LNCaP clone FGC (cell line): Measurements from ENCODE around the gene DDX19B.
"Not testable (repeated sequence)": the region's sequence is repeated elsewhere in the genome, so short reads cannot be mapped to it uniquely, and the experiment has no call there.

ENCODE experiments used
- DNase-seq: peaks from one replicate; pipeline ENCODE4 v3.0.0-alpha.2; 2011; ENCODE audit warnings: low read depth
- H3K4me3 ChIP-seq: 2 replicates; pipeline ENCODE4 v1.5.1; 2011; ENCODE audit warnings: mild to moderate bottlenecking, low read depth, low read length, control low read depth
- CTCF ChIP-seq: IDR thresholded peaks from 2 replicates; pipeline ENCODE4 v1.5.1; 2012; ENCODE audit warnings: mild to moderate bottlenecking; ENCODE audit not compliant: control insufficient read depth, insufficient read depth; ENCODE audit errors: extremely low read depth

The DDX19B gene

GRCh38 chr16:70254180-70254964 lies 44.6 kb upstream of the DDX19B start:
- no peak overlapping the region for H3K4me3 ChIP-seq
- no peak for DNase-seq
- TF ChIP-seq CTCF = no peak

- no peak for TF ChIP-seq CTCF
- H3K4me3 ChIP-seq = no peak overlapping the region
- no peak for DNase-seq
Measured at GRCh38 chr16:70254965-70255286, 44.1 kb upstream of the DDX19B start.

DNA sequence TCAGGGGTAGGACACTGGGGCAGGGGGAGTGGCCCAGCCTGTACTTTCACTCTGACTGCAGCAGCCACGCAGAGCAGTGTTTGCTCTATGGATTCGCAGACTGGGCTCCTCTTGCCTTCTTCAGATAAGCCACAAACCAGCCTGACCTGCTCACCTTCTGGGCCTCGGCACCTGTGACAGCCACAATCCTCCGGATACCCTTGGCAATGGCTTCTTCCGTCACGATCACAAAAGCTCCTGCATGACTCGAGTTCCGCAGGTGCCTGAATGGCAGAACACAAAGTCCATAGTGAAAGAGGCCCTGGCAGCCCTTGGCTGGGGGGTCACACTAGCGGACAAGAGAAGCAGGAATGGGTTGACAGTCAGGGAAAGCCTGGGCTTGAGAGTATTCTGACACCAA lies 43.4 kb upstream of the DDX19B start:
- DNase-seq = no peak
- no peak for TF ChIP-seq CTCF
- H3K4me3 ChIP-seq = no peak overlapping the region

DNA sequence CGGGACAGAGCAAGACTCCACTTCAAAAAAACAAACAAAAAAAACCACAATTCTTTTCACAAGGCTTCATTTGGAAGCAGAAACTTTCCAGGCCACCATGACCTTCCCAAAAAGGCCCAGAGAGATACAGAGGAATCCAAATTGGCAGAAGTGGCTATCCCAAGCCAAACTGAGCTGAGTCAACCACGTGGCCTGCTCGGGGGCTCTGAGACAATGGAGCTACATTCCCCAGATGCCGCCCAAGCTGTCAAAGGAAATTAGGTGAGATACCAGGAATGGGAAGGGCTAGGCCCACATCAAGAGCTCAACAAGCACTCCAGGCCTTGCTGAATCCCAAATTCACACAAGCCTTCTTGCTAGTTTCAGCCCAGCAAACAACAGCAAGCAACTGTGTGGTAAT lies 41.6 kb upstream of the DDX19B start:
- no peak overlapping the region for H3K4me3 ChIP-seq
- no peak for DNase-seq
- no peak for TF ChIP-seq CTCF

DNA sequence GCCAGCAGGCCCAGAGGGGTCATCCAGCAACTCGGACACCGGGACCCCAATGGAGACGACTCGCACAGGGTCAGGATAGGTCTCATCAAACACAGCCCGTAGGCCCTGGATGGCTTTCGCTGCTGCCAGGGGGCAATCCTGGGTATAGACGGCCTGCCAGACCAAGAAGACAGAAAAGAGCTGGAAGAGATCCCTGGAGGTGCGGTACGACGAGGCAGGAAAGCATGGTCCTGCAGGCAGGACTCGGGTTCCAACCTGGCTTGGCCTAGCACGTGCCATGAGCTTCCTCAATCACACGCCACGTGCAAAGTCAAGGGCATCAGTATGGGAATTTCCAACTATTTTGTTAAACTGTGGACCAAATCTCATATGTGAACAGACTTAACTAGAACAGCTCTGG lies 40.9 kb upstream of the DDX19B start:
- H3K4me3 ChIP-seq = no peak overlapping the region
- DNase-seq = no peak
- no peak for TF ChIP-seq CTCF

DNA sequence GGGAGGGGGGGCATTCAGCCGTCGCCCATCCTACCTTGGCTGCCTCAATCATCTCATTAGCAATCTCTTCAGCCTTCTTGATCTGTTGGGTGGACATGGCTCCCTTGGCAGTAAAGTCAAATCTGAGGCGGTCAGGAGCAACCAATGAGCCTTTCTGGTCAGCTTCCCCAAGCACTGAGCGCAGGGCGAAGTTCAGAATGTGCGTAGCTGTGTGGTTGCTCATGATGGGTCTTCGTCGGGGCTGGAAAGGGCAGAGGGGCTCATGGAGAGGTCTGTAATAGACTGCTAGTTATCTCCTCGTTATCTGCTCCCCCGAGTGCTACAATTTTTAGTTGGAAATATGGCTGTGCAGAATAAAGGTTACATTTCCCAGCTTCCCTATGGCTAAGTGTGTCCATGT lies 40.0 kb upstream of the DDX19B start:
- DNase-seq = no peak

DNA sequence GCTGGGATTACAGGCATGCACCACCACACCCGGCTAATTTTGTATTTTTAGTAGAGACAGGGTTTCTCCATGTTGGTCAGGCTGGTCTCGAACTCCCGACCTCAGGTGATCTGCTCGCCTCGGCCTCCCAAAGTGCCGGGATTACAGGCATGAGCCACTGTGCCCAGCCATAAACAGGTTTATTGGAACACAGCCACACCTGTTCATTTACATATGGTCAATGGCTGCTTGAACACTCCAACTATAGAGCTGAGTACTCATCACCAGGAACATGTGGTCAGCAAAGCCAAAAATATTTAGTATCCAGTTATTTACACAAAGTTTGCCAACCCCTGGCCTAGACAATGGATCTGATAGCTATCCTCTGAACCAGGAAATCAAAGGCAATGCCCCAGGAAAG lies 39.1 kb upstream of the DDX19B start:
- not testable (repeated sequence) for DNase-seq, H3K4me3 ChIP-seq

More for the DNA sequence above, 40.0 kb upstream of the DDX19B start:
- H3K4me3 ChIP-seq = no peak overlapping the region
- no peak for TF ChIP-seq CTCF
